Fibroblast of mammary gland (primary cell): ENCODE measurements around the gene PEDS1.

Experiments used
- DNase-seq: peaks from one replicate; pipeline ENCODE4 v3.0.0-alpha.2; 2010; ENCODE audit warnings: low read depth
- H3K4me3 ChIP-seq: 2 replicates; pipeline ENCODE4 v1.5.1; 2011; ENCODE audit warnings: low read depth, mild to moderate bottlenecking, low read length, moderate library complexity; ENCODE audit not compliant: control insufficient read depth
- CTCF ChIP-seq: conservative IDR thresholded peaks from 2 replicates; pipeline ENCODE4 v1.5.1; 2011; ENCODE audit warnings: low read depth, low read length, inconsistent platforms; ENCODE audit not compliant: control insufficient read depth, insufficient read depth

Gene PEDS1

GRCh38 chr20:50144362-50144761 lies 9.2 kb downstream of the PEDS1 start:
- DNase-seq: peak; percentile 99
- no peak overlapping the region for H3K4me3 ChIP-seq
- TF ChIP-seq CTCF: no peak

GRCh38 chr20:50142812-50143211 lies 10.7 kb downstream of the PEDS1 start:
- DNase-seq: no peak
- TF ChIP-seq CTCF: no peak
- H3K4me3 ChIP-seq: no peak overlapping the region

GRCh38 chr20:50141811-50142561 lies 11.5 kb downstream of the PEDS1 start:
- no peak for DNase-seq
- TF ChIP-seq CTCF: no peak
- no peak overlapping the region for H3K4me3 ChIP-seq

GRCh38 chr20:50141018-50141675 lies 12.4 kb downstream of the PEDS1 start:
- no peak for TF ChIP-seq CTCF
- no peak for DNase-seq
- no peak overlapping the region for H3K4me3 ChIP-seq

GRCh38 chr20:50140339-50140859 lies 13.1 kb downstream of the PEDS1 start:
- no peak overlapping the region for H3K4me3 ChIP-seq
- DNase-seq: no peak
- TF ChIP-seq CTCF: no peak

GRCh38 chr20:50138479-50139393 lies 14.8 kb downstream of the PEDS1 start:
- H3K4me3 ChIP-seq: no peak overlapping the region
- no peak for DNase-seq
- TF ChIP-seq CTCF: no peak
